Tibial artery (tissue), 4 donors: Measurements from ENCODE around the gene MACROH2A1.

Experiments
- DNase-seq, 2 donors: peaks; one replicate each; pipeline ENCODE4 v3.0.0-alpha.2; 2019
- H3K27ac ChIP-seq, 2 donors: fragments of 200-600 bp; sonication (generic) in 1 of 2; 1 replicate in 1 of 2; 2 replicates in 1 of 2; pipeline ENCODE4 v1.5.1; 2018 to 2019; ENCODE audit warnings: mild to moderate bottlenecking in 1 of 2
- H3K27me3 ChIP-seq, 2 donors: fragments of 200-600 bp; sonication (generic) in 1 of 2; one replicate each; pipeline versions ENCODE4 v1.5.1 to v1.6.0; 2016 to 2019
- H3K36me3 ChIP-seq, 3 donors: fragments of 200-600 bp; sonication (generic) in 2 of 3; one replicate each; pipeline ENCODE4 v1.5.1; 2016 to 2019; ENCODE audit warnings: mild to moderate bottlenecking in 2 of 3
- H3K4me1 ChIP-seq, 4 donors: fragments of 200-600 bp; sonication (generic) in 2 of 4; 1 replicate in 3 of 4; 2 replicates in 1 of 4; pipeline ENCODE4 v1.5.1; 2016 to 2019
- H3K4me3 ChIP-seq, 2 donors: fragments of 200-600 bp; sonication (generic) in 1 of 2; 1 replicate in 1 of 2; 2 replicates in 1 of 2; pipeline ENCODE4 v1.5.1; 2018 to 2019; ENCODE audit warnings: mild to moderate bottlenecking in 2 of 2
- H3K9me3 ChIP-seq, 3 donors: fragments of 200-600 bp; sonication (generic) in 1 of 3; one replicate each; pipeline ENCODE4 v1.5.1; 2016 to 2019
- intact Hi-C: fragments of 100-400 bp; cut with DNase I; formaldehyde crosslinking; loops from one replicate; pipeline ENCODE4 v1.15.0; 2023; ENCODE audit warnings: low total_unique reads
- TF ChIP-seq, protein P1 (sequence below), 2 experiments: fragments of 200-600 bp in 1 of 2; fragments of 450-650 bp in 1 of 2; IDR thresholded peaks; one replicate each; pipeline ENCODE4 v1.5.1; 2017 to 2019; ENCODE audit warnings: antibody characterized with exemption in 2 of 2, mild to moderate bottlenecking in 1 of 2, moderate library complexity in 1 of 2

The MACROH2A1 gene

DNA sequence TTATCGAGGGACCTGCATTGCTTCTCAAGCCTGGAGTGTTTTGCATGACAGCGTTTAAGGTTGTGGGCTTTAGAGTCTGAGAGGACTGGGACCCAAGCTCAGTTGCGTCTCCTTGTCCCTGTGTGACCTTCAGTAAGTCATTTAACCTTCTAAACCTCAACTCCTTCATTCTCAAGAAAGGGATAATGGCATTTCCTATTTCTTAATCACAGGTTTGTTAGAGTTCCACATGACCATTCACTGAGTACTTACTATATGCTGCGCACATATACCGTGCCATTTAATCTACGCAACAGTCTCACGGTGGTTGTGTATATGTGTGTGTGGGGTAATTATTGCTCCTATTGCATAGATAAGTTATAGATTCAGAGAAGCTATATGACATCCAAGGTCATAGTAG is 76.3 kb downstream of the MACROH2A1 start:
- Histone ChIP-seq H3K9me3 (no peaks in the 10 kb centered on the region), H3K36me3 (no peaks in the 10 kb centered on the region), H3K4me3 (no peak overlapping the region), H3K27ac (no peak overlapping the region), H3K27me3 (no peaks in the 10 kb centered on the region), H3K4me1 (no peaks in the 10 kb centered on the region)
- no peak for DNase-seq
- TF ChIP-seq, protein P1, sequence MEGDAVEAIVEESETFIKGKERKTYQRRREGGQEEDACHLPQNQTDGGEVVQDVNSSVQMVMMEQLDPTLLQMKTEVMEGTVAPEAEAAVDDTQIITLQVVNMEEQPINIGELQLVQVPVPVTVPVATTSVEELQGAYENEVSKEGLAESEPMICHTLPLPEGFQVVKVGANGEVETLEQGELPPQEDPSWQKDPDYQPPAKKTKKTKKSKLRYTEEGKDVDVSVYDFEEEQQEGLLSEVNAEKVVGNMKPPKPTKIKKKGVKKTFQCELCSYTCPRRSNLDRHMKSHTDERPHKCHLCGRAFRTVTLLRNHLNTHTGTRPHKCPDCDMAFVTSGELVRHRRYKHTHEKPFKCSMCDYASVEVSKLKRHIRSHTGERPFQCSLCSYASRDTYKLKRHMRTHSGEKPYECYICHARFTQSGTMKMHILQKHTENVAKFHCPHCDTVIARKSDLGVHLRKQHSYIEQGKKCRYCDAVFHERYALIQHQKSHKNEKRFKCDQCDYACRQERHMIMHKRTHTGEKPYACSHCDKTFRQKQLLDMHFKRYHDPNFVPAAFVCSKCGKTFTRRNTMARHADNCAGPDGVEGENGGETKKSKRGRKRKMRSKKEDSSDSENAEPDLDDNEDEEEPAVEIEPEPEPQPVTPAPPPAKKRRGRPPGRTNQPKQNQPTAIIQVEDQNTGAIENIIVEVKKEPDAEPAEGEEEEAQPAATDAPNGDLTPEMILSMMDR (IDR thresholded peaks at IDR 0.05): no peak
- intact Hi-C loops: no loop called here

DNA sequence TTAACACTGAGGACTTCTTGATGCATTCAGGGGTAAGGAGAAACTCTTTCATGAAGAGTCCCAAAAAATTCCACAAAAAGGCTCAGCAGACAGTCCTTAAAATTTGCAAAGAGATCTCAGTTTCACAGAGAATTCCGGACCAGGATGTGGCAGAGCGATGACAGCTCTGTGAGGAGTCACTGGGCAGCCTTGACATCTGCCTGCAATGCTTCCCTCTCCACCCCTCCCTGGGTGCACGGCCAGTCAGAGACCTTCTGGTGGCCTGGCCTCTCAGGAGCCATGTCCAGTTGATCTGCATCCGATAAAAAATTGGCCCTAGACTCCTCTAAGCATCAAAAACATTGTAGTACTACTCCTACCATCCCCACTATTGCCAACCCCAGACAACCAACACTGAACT is 76.8 kb downstream of the MACROH2A1 start:
- TF ChIP-seq, protein P1 (IDR thresholded peaks at IDR 0.05): no peak
- no peaks in the 10 kb centered on the region for H3K36me3 ChIP-seq
- H3K9me3 ChIP-seq: no peaks in the 10 kb centered on the region
- no peaks in the 10 kb centered on the region for H3K4me1 ChIP-seq
- DNase-seq: peak in 1 of 2 donors; percentile 48
- no peak overlapping the region for H3K4me3 ChIP-seq
- intact Hi-C loops: no loop called here
- no peak overlapping the region for H3K27ac ChIP-seq
- H3K27me3 ChIP-seq: no peaks in the 10 kb centered on the region

DNA sequence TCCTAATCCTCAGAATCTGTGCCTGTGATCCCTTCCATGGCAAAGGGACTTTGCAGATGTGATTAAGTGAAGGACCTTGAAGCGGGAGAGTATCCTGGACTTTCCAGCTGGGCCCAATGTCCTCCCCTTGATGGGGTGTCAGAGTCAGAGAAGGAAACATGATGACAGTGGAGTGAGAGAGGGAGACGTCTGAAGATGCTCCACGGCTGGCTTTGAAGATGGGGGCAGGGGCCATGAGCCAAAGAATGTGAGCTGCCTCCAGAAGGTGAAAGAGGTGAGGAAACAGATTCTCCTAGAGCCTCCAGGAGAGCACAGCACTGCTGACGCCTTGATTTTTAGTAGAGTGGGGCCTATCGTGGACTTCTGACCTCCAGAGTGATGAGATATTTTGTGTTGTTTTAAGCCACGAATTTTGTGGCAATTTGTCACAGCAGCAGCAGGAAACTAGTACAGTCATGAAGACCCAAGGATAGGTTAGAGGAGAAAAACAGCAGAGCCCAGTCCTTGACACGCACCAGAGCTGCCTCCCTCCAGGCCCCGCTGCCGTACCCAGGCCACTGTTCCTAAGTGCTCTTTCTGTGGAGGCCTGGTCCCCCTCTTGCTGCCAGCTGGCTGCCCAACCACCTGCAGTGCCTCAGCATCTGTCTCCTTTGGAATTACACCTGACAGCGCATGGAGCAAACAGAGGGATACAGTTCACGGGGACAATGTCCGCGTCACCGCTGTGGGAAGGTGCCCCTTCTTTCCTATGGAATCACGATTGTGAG is 78.1 kb downstream of the MACROH2A1 start:
- DNase-seq: peak in 1 of 2 donors; percentile 50
- Histone ChIP-seq H3K9me3 (no peaks in the 10 kb centered on the region), H3K4me3 (no peak overlapping the region), H3K27me3 (no peaks in the 10 kb centered on the region), H3K27ac (no peak overlapping the region), H3K4me1 (no peaks in the 10 kb centered on the region), H3K36me3 (no peaks in the 10 kb centered on the region)
- TF ChIP-seq, protein P1 (IDR thresholded peaks at IDR 0.05): no peak
- intact Hi-C loops: no loop called here

DNA sequence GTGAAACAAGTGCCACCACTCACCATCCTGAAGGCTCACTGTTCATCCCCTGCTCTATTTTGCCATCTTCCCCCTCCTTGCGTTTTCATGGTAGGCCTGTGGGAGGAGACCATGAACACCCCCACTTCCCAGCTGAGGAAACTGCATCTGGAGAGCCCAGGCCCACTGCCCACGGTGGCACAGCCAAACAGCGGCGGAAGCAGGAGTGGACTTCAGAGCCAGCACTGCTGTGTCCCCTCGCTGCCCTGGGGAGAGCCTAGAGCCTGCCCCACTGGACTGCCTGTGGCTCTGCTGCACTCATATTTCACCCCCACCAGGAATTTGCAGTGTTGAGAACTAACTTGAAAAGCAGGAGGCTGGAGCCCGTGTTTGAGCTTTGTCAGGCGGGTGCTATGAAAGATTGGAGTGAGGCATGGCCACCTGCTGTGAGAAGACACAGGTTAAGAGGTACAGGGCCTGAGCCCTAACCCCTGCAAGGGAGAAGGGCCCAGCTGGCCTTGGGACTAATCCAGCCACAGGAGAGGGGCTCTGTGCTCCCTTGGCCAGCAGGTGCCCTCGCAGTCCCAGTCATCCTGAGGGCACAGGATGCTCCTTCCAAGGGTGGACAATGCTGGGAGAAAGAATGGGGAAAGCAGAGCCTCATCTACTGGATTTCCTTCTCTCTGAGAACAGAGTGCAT is 79.0 kb downstream of the MACROH2A1 start:
- no peaks in the 10 kb centered on the region for H3K9me3 ChIP-seq
- DNase-seq: peak in 1 of 2 donors; percentile 42
- H3K36me3 ChIP-seq: no peaks in the 10 kb centered on the region
- intact Hi-C loops: no loop called here
- no peaks in the 10 kb centered on the region for H3K4me1 ChIP-seq
- TF ChIP-seq, protein P1 (IDR thresholded peaks at IDR 0.05): no peak
- H3K27ac ChIP-seq: no peak overlapping the region
- H3K27me3 ChIP-seq: no peaks in the 10 kb centered on the region
- no peak overlapping the region for H3K4me3 ChIP-seq

DNA sequence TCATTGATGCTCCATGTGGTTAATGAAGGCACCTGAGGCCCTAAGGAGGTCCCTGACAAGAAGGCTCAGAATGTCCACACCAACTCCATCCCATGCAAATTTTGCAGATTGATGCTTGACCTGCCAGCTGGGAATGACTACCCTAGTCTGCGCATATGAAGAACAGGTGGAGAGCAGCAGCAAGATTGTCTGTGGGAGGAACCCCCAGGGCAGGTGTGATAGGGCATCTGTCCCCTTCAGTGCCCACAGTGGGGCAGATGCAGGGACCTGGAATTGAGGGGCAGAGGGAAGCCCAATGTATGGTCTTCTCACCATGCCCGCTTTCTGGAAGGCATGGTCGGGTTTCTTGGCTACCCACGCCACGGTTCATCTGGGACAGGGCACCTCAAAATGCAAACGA is 79.6 kb downstream of the MACROH2A1 start:
- H3K27me3 ChIP-seq: no peaks in the 10 kb centered on the region
- TF ChIP-seq, protein P1 (IDR thresholded peaks at IDR 0.05): no peak
- intact Hi-C loops: no loop called here
- H3K4me3 ChIP-seq: no peak overlapping the region
- no peaks in the 10 kb centered on the region for H3K9me3 ChIP-seq
- H3K36me3 ChIP-seq: no peaks in the 10 kb centered on the region
- no peak overlapping the region for H3K27ac ChIP-seq
- H3K4me1 ChIP-seq: no peaks in the 10 kb centered on the region
- DNase-seq: peak in 1 of 2 donors; percentile 33
